GM06990 (cell line): ENCODE measurements around the gene TMEM41B.

Experiments used
- DNase-seq: peaks from one replicate; pipeline ENCODE4 v3.0.0-alpha.2; 2011; ENCODE audit not compliant: insufficient read length; ENCODE audit errors: extremely low read depth
- H3K27me3 ChIP-seq: replicated peaks from 2 replicates; pipeline ENCODE4 v1.6.0; 2011; ENCODE audit warnings: low read length; ENCODE audit not compliant: control insufficient read depth, insufficient read depth
- H3K36me3 ChIP-seq: 2 replicates; pipeline ENCODE4 v1.5.1; 2011; ENCODE audit warnings: low read length; ENCODE audit not compliant: control insufficient read depth, insufficient read depth
- H3K4me3 ChIP-seq: replicated peaks from 2 replicates; pipeline ENCODE4 v1.5.1; 2011; ENCODE audit warnings: low read depth, mild to moderate bottlenecking, control low read depth, low read length
- CTCF ChIP-seq: IDR thresholded peaks from 2 replicates; pipeline ENCODE4 v1.5.1; 2011; ENCODE audit warnings: low read length, control low read depth, mild to moderate bottlenecking, inconsistent platforms; ENCODE audit not compliant: insufficient read depth, poor library complexity, severe bottlenecking

The TMEM41B gene

GRCh38 chr11:9273376-9274336 is 40.7 kb downstream of the TMEM41B start:
- TF ChIP-seq CTCF = no peak
- Histone ChIP-seq H3K4me3 (no peak overlapping the region), H3K36me3 (no peaks in the 10 kb centered on the region), H3K27me3 (no peaks in the 10 kb centered on the region)
- DNase-seq = no peak

- Histone ChIP-seq H3K36me3 (no peaks in the 10 kb centered on the region), H3K27me3 (no peaks in the 10 kb centered on the region), H3K4me3 (no peak overlapping the region)
- TF ChIP-seq CTCF = no peak
- DNase-seq = no peak
Observed at GRCh38 chr11:9269492-9270013, 44.8 kb downstream of the TMEM41B start.

GRCh38 chr11:9267680-9268079 is 46.7 kb downstream of the TMEM41B start:
- no peak for DNase-seq

GRCh38 chr11:9266926-9267325 is 47.5 kb downstream of the TMEM41B start:
- Histone ChIP-seq H3K36me3 (no peaks in the 10 kb centered on the region), H3K4me3 (no peak overlapping the region), H3K27me3 (no peaks in the 10 kb centered on the region)
- DNase-seq = no peak
- no peak for TF ChIP-seq CTCF

More at GRCh38 chr11:9267680-9268079, 46.7 kb downstream of the TMEM41B start:
- no peak for TF ChIP-seq CTCF
- no peak overlapping the region for H3K4me3 ChIP-seq
- H3K27me3 ChIP-seq = no peaks in the 10 kb centered on the region
- no peaks in the 10 kb centered on the region for H3K36me3 ChIP-seq

GRCh38 chr11:9266132-9266736 is 48.2 kb downstream of the TMEM41B start:
- H3K36me3 ChIP-seq = no peaks in the 10 kb centered on the region
- no peak overlapping the region for H3K4me3 ChIP-seq
- no peaks in the 10 kb centered on the region for H3K27me3 ChIP-seq
- TF ChIP-seq CTCF = no peak
- no peak for DNase-seq
